H9 (cell line): ENCODE results near the gene OPTC. TPM values are rescaled to one million over a fixed set of nuclear protein-coding genes. Genes with fewer than 3 reads are reported as not detected.
A peak's percentile ranks its signal among the peaks of the same experiment; 100 is the strongest.

Experiments
- DNase-seq: peaks from one replicate; pipeline ENCODE4 v3.0.0-alpha.2; 2017
- H2AFZ ChIP-seq: one replicate; pipeline ENCODE4 v1.6.1; 2013; ENCODE audit warnings: mild to moderate bottlenecking, low read length, control low read depth, moderate library complexity
- H2AK5ac ChIP-seq: 2 replicates; pipeline ENCODE4 v1.6.1; 2013; ENCODE audit warnings: low read length, control low read depth, mixed read lengths; ENCODE audit not compliant: insufficient read length
- H2BK120ac ChIP-seq: one replicate; pipeline ENCODE4 v1.6.1; 2013; ENCODE audit warnings: low read depth, mild to moderate bottlenecking, low read length, control low read depth, inconsistent platforms; ENCODE audit not compliant: poor library complexity, severe bottlenecking
- H2BK12ac ChIP-seq: 2 replicates; pipeline ENCODE4 v1.6.1; 2013; ENCODE audit warnings: low read length, control low read depth, mixed read lengths, low read depth; ENCODE audit not compliant: insufficient read length
- H2BK15ac ChIP-seq: 2 replicates; pipeline ENCODE4 v1.6.1; 2013; ENCODE audit warnings: low read depth, low read length, control low read depth
- H2BK20ac ChIP-seq: one replicate; pipeline ENCODE4 v1.6.1; 2013; ENCODE audit warnings: low read depth, mild to moderate bottlenecking, low read length, control low read depth, inconsistent platforms; ENCODE audit not compliant: poor library complexity, severe bottlenecking
- H2BK5ac ChIP-seq: 2 replicates; pipeline ENCODE4 v1.6.1; 2013; ENCODE audit warnings: low read length, control low read depth, mixed read lengths; ENCODE audit not compliant: insufficient read length
- H3K14ac ChIP-seq: 2 replicates; pipeline ENCODE4 v1.6.1; 2013; ENCODE audit warnings: low read length, control low read depth; ENCODE audit not compliant: insufficient read depth
- H3K18ac ChIP-seq: 2 replicates; pipeline ENCODE4 v1.6.1; 2013; ENCODE audit warnings: low read depth, mild to moderate bottlenecking, mixed read lengths, low read length, control low read depth; ENCODE audit not compliant: insufficient read length
- H3K23ac ChIP-seq: 2 replicates; pipeline ENCODE4 v1.6.1; 2013; ENCODE audit warnings: low read length, control low read depth, mixed read lengths, low read depth; ENCODE audit not compliant: insufficient read length
- H3K23me2 ChIP-seq: 2 replicates; pipeline ENCODE4 v1.6.1; 2013; ENCODE audit warnings: low read depth, mild to moderate bottlenecking, mixed read lengths, low read length, control low read depth; ENCODE audit not compliant: insufficient read length, poor library complexity, severe bottlenecking
- H3K27ac ChIP-seq: 2 replicates; pipeline ENCODE4 v1.5.1; 2013; ENCODE audit warnings: low read length, control low read depth, mixed read lengths, low read depth; ENCODE audit not compliant: insufficient read length
- H3K27me3 ChIP-seq: 2 replicates; pipeline ENCODE4 v1.6.1; 2013; ENCODE audit warnings: low read length, control low read depth, inconsistent platforms; ENCODE audit not compliant: insufficient read depth
- H3K4ac ChIP-seq: 2 replicates; pipeline ENCODE4 v1.6.1; 2013; ENCODE audit warnings: low read depth, mild to moderate bottlenecking, control low read depth, inconsistent platforms, low read length, moderate library complexity
- H3K4me1 ChIP-seq: 2 replicates; pipeline ENCODE4 v1.6.1; 2013; ENCODE audit warnings: low read length, control low read depth, inconsistent platforms; ENCODE audit not compliant: insufficient read depth
- H3K4me2 ChIP-seq: 2 replicates; pipeline ENCODE4 v1.6.1; 2013; ENCODE audit warnings: low read length, control low read depth, mixed read lengths; ENCODE audit not compliant: insufficient read length, insufficient read depth
- H3K56ac ChIP-seq: 2 replicates; pipeline ENCODE4 v1.6.1; 2013; ENCODE audit warnings: low read depth, mild to moderate bottlenecking, mixed read lengths, low read length, control low read depth; ENCODE audit not compliant: insufficient read length
- H3K79me1 ChIP-seq: 2 replicates; pipeline ENCODE4 v1.6.1; 2013; ENCODE audit warnings: low read depth, mild to moderate bottlenecking, moderate library complexity, low read length, control low read depth, inconsistent platforms; ENCODE audit not compliant: insufficient read depth, poor library complexity, severe bottlenecking
- H3K79me2 ChIP-seq: 2 replicates; pipeline ENCODE4 v1.6.1; 2013; ENCODE audit warnings: low read length, control low read depth, inconsistent platforms; ENCODE audit not compliant: insufficient read depth
- H3K9ac ChIP-seq: 2 replicates; pipeline ENCODE4 v1.6.1; 2013; ENCODE audit warnings: low read length, control low read depth, mixed read lengths; ENCODE audit not compliant: insufficient read length; ENCODE audit errors: extremely low read depth
- H3K9me3 ChIP-seq: one replicate; pipeline ENCODE4 v1.6.1; 2013; ENCODE audit warnings: low read depth, low read length, inconsistent platforms; ENCODE audit not compliant: control insufficient read depth
- H3T11ph ChIP-seq: one replicate; pipeline ENCODE4 v1.6.1; 2013; ENCODE audit warnings: mild to moderate bottlenecking, low read length, control low read depth, inconsistent platforms
- H4K20me1 ChIP-seq: one replicate; pipeline ENCODE4 v1.6.1; 2013; ENCODE audit not compliant: control insufficient read depth, insufficient read length, insufficient read depth
- H4K5ac ChIP-seq: 2 replicates; pipeline ENCODE4 v1.6.1; 2013; ENCODE audit warnings: low read depth, mild to moderate bottlenecking, mixed read lengths, low read length, control low read depth; ENCODE audit not compliant: insufficient read length
- H4K8ac ChIP-seq: replicated peaks from 2 replicates; pipeline ENCODE4 v1.6.1; 2013; ENCODE audit warnings: low read length, control low read depth, mixed read lengths, low read depth; ENCODE audit not compliant: insufficient read length
- H4K91ac ChIP-seq: 2 replicates; pipeline ENCODE4 v1.6.1; 2013; ENCODE audit warnings: low read depth, mild to moderate bottlenecking, moderate library complexity, mixed read lengths, low read length, control low read depth; ENCODE audit not compliant: insufficient read length
- H3K27ac Mint-ChIP-seq, 3 experiments: 2 replicates in 2 of 3; 3 replicates in 1 of 3; pipeline ENCODE4 v1.8.0; 2020 to 2021; ENCODE audit warnings: mixed read lengths in 3 of 3, mild to moderate bottlenecking in 1 of 3, moderate library complexity in 1 of 3
- H3K27me3 Mint-ChIP-seq: 2 replicates; pipeline ENCODE4 v1.8.0; 2021; ENCODE audit warnings: low read depth, mild to moderate bottlenecking, moderate library complexity, mixed read lengths
- H3K36me3 Mint-ChIP-seq, 3 experiments: 2 replicates in 2 of 3; 3 replicates in 1 of 3; pipeline ENCODE4 v1.8.0; 2020 to 2021; ENCODE audit warnings: low read depth in 3 of 3, mixed read lengths in 3 of 3; ENCODE audit not compliant: insufficient read depth in 1 of 3
- H3K4me1 Mint-ChIP-seq, 2 experiments: 2 replicates each; pipeline ENCODE4 v1.8.0; 2020; ENCODE audit warnings: mixed read lengths in 2 of 2
- H3K4me3 Mint-ChIP-seq, 2 experiments: 2 replicates in 1 of 2; 3 replicates in 1 of 2; pipeline ENCODE4 v1.8.0; 2020 to 2021; ENCODE audit warnings: mild to moderate bottlenecking in 2 of 2, mixed read lengths in 2 of 2, moderate library complexity in 1 of 2
- H3K9me3 Mint-ChIP-seq, 2 experiments: 2 replicates in 1 of 2; 3 replicates in 1 of 2; pipeline ENCODE4 v1.8.0; 2020; ENCODE audit warnings: mild to moderate bottlenecking in 2 of 2, mixed read lengths in 2 of 2, moderate library complexity in 1 of 2
- WGBS: extraction: QIAGEN DNeasy Blood & Tissue Kit; methylation state at CpG from one replicate; pipeline ENCODE4 v1.1.7; 2013; ENCODE audit warnings: missing lambda C conversion rate, low lambda C conversion rate, mixed read lengths; ENCODE audit not compliant: insufficient read length; ENCODE audit errors: extremely low coverage; 5-methylcytosine and 5-hydroxymethylcytosine counted together
- total RNA-seq: library from RNA; stranded (reverse); gene quantifications from 2 replicates; pipeline ENCODE4 v1.2.1, GENCODE V29; 2021
- TF ChIP-seq, protein P1 (sequence below): fragments of 200-600 bp; sonication (generic); conservative IDR thresholded peaks from 3 replicates; pipeline ENCODE4 v1.8.0; 2021; ENCODE audit warnings: antibody characterized with exemption, mild to moderate bottlenecking

OPTC gene
- total RNA-seq, 1 experiment from 2014 or later = 1.1 TPM

DNA sequence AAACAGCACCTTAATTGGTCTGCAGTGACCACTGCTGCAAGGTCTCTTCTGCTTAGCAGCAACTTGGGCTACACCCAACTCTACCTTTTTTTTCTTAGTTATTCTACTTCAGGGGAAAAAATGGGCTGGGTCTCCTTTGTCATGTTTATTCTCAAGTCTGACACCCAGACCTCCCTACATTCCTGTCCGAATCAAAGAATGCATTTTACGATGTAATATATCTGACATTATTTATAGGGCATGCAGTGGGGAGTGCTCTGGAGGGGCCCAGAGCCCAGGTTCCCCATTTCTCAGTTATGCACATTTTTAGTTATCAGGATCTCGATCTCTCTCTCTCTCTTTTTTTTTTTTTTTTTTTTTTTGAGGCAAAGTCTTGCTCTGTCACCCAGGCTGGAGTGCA, 50.5 kb downstream of the OPTC start:
- TF ChIP-seq, protein P1, sequence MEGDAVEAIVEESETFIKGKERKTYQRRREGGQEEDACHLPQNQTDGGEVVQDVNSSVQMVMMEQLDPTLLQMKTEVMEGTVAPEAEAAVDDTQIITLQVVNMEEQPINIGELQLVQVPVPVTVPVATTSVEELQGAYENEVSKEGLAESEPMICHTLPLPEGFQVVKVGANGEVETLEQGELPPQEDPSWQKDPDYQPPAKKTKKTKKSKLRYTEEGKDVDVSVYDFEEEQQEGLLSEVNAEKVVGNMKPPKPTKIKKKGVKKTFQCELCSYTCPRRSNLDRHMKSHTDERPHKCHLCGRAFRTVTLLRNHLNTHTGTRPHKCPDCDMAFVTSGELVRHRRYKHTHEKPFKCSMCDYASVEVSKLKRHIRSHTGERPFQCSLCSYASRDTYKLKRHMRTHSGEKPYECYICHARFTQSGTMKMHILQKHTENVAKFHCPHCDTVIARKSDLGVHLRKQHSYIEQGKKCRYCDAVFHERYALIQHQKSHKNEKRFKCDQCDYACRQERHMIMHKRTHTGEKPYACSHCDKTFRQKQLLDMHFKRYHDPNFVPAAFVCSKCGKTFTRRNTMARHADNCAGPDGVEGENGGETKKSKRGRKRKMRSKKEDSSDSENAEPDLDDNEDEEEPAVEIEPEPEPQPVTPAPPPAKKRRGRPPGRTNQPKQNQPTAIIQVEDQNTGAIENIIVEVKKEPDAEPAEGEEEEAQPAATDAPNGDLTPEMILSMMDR = no peak
- Histone ChIP-seq H3K9me3 (no peaks in the 10 kb centered on the region), H2BK15ac (no peak overlapping the region), H3K4me1 (peaks cover 4% of the 10 kb centered on the region), H2BK5ac (no peak overlapping the region), H4K5ac (no peak overlapping the region), H3K4me2 (peak overlapping the region; percentile 10), H3K9ac (no peak overlapping the region), H3K23me2 (no peaks in the 10 kb centered on the region), H3K4ac (no peak overlapping the region), H4K20me1 (no peaks in the 10 kb centered on the region), H2BK12ac (no peak overlapping the region), H3T11ph (no peak overlapping the region), H3K79me2 (no peaks in the 10 kb centered on the region), H2AFZ (no peak overlapping the region), H3K27ac (no peak overlapping the region), H3K79me1 (no peaks in the 10 kb centered on the region), H4K91ac (no peak overlapping the region), H2AK5ac (no peak overlapping the region), H3K18ac (no peak overlapping the region), H3K14ac (no peak overlapping the region), H3K56ac (no peak overlapping the region), H2BK120ac (no peak overlapping the region), H4K8ac (no peak overlapping the region), H3K27me3 (no peaks in the 10 kb centered on the region), H2BK20ac (no peak overlapping the region), H3K23ac (no peak overlapping the region)
- WGBS = no CpG with 5 or more reads among the region's 3 CpGs
- Mint-ChIP-seq H3K27ac (no peak overlapping the region), H3K36me3 (no peaks in the 10 kb centered on the region), H3K4me3 (no peak overlapping the region; a peak in 1 of 5 replicates), H3K4me1 (peaks cover 42 to 48% of the 10 kb centered on the region in 2 experiments), H3K9me3 (no peaks in the 10 kb centered on the region), H3K27me3 (peaks cover 2% of the 10 kb centered on the region; the same call in 1 of the 2 replicates)
- no peak for DNase-seq
